ENCODE results near the gene TMEM138. TPM values are rescaled to one million over a fixed set of nuclear protein-coding genes. Genes with fewer than 3 reads are reported as not detected.

TMEM138 gene
- total RNA-seq, 6 experiments from 2014 or later: 49.0 to 63.1 (median 58.0) TPM

DNA sequence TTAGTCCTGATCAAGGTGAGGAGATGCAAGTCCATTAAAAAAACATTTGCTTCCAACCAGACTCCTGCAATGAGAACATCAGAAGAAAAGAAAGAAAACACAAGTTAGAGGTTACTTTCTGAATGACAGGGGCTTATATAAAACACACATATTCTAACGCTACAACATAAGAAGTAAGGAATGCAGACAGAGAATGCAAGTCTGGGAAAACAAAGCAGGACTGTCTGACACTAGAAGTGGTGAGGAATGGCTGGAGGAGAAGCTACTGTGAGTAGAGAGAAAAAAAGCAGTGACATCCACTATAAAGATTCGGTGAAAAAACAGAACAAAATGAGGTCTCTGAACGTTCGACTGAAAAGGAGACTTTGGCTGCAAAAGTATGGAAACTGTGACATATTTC, 42.5 kb downstream of the TMEM138 start:
- Mint-ChIP-seq H3K36me3 (ENCODE audit: low read depth) (peaks cover 28% of the 10 kb centered on the region), H3K27ac (peak overlapping the region; percentile 5; the same call in 1 of the 2 replicates), H3K27me3 (ENCODE audit: insufficient read depth) (no peaks in the 10 kb centered on the region), H3K9me3 (no peaks in the 10 kb centered on the region), H3K4me1 (ENCODE audit: low read depth) (no peaks in the 10 kb centered on the region), H3K4me3 (no peak overlapping the region)
- TF ChIP-seq, protein P1, sequence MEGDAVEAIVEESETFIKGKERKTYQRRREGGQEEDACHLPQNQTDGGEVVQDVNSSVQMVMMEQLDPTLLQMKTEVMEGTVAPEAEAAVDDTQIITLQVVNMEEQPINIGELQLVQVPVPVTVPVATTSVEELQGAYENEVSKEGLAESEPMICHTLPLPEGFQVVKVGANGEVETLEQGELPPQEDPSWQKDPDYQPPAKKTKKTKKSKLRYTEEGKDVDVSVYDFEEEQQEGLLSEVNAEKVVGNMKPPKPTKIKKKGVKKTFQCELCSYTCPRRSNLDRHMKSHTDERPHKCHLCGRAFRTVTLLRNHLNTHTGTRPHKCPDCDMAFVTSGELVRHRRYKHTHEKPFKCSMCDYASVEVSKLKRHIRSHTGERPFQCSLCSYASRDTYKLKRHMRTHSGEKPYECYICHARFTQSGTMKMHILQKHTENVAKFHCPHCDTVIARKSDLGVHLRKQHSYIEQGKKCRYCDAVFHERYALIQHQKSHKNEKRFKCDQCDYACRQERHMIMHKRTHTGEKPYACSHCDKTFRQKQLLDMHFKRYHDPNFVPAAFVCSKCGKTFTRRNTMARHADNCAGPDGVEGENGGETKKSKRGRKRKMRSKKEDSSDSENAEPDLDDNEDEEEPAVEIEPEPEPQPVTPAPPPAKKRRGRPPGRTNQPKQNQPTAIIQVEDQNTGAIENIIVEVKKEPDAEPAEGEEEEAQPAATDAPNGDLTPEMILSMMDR (IDR thresholded peaks at IDR 0.05): no peak
- no peak for DNase-seq

DNA sequence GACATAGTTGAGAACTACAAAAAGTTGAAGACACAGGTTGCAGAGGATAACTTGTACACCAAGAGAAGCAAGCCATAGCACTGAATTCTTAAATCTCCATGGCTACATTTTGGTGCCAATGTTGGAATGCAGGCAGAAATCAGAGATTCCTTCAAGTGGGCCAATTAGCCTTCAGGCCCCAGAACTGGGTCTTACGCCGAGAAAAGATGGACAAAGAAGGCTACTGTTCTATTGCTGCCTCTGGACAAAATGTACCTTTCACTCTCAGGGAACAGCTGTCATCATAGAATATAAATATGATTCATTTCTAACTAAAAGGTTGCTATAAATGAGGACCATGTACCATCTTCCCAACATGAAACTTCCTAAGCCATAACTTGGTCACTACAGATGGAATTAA, 43.9 kb downstream of the TMEM138 start:
- Mint-ChIP-seq H3K4me1 (ENCODE audit: low read depth) (no peaks in the 10 kb centered on the region), H3K9me3 (no peaks in the 10 kb centered on the region), H3K36me3 (ENCODE audit: low read depth) (peaks cover 38% of the 10 kb centered on the region), H3K27ac (no peak overlapping the region), H3K4me3 (no peak overlapping the region), H3K27me3 (ENCODE audit: insufficient read depth) (no peaks in the 10 kb centered on the region)
- no peak for DNase-seq
- TF ChIP-seq, protein P1 (IDR thresholded peaks at IDR 0.05): no peak

DNA sequence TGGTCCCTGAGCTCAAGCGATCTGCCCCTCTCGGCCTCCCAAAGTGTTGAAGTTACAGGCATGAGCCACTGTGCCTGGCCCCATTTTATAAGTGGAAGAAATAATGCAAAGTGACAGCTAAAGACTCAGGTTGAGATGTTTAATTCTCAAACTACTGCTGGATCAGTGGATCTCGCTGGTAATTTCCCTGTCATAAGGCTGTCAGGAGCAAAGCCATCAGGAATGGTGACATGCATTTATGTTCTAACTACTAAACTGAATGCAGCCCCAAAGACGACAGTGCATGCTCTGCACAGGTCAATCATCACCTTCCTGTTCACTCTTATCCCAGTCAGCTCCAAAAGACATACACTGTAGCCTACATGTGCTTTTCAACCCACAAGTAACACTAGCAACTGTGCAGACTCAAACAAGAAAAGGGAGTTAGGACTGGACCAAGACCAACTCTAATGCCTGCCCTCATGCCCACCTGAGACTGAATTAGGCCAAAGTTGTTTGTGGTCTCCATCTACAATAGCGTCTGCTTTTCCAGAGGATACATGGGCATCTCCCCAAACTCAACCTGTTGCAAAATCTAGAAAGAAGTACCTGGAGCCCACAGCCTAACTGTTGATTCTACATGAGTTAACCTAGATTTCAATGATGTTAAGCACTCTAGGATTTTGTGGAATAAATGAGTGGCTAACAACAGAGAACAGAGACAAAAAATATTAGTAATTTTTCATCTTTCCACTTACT, 45.0 kb downstream of the TMEM138 start:
- Mint-ChIP-seq H3K27me3 (ENCODE audit: insufficient read depth) (no peaks in the 10 kb centered on the region), H3K36me3 (ENCODE audit: low read depth) (peaks cover 47% of the 10 kb centered on the region), H3K9me3 (no peaks in the 10 kb centered on the region), H3K4me3 (no peak overlapping the region), H3K4me1 (ENCODE audit: low read depth) (no peaks in the 10 kb centered on the region), H3K27ac (no peak overlapping the region)
- DNase-seq: no peak
- TF ChIP-seq, protein P1 (IDR thresholded peaks at IDR 0.05): no peak

DNA sequence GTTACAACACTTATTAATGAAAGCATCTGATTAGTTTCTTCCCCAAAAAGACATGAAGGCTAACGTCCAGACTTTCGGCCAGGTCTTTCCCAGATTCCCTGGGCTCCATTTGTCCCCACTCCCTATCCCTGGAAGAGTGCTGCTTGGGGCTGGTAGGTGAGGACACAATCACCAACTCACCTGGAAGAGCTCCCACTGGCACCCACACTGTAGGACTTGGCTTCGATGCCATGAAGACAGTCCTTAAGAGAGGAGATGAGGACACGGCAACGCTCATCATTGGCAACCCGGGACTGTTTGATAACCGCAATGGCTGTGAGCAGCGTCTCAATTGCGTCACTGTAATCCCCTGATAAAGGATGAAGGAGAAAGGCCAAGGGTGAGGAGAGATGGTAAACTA, 49.4 kb downstream of the TMEM138 start:
- peaks cover 56% of the 10 kb centered on the region for H3K36me3 Mint-ChIP-seq (ENCODE audit: low read depth)
- H3K27ac Mint-ChIP-seq: no peak overlapping the region

DNA sequence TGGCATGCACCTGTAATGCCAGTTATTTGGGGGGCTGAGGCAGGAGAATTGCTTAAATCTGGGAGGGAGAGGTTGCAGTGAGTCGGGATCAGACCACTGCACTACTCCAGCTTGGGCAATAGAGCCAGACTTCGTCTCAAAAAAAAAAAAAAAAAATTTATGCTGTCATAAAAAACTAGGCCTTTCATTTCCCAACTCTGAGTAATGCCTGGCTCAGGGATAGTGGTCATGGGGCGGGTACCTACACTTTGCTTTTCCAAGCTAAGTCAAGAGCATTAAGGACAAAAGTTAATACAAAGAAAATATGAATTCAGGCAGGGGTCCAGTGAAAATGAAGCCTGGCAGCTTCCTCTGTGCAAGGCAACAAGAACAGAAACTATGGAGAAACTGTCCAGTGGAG, 51.3 kb downstream of the TMEM138 start:
- H3K36me3 Mint-ChIP-seq (ENCODE audit: low read depth): peaks cover 43% of the 10 kb centered on the region

More for the DNA sequence above, 49.4 kb downstream of the TMEM138 start:
- TF ChIP-seq, protein P1 (IDR thresholded peaks at IDR 0.05): no peak
- no peaks in the 10 kb centered on the region for H3K9me3 Mint-ChIP-seq
- H3K4me1 Mint-ChIP-seq (ENCODE audit: low read depth): peaks cover 5% of the 10 kb centered on the region
- no peak for DNase-seq
- no peak overlapping the region for H3K4me3 Mint-ChIP-seq
- no peaks in the 10 kb centered on the region for H3K27me3 Mint-ChIP-seq (ENCODE audit: insufficient read depth)

More for the DNA sequence above, 51.3 kb downstream of the TMEM138 start:
- H3K27me3 Mint-ChIP-seq (ENCODE audit: insufficient read depth): no peaks in the 10 kb centered on the region
- peak; percentile 11 for DNase-seq
- no peak overlapping the region for H3K4me3 Mint-ChIP-seq
- H3K9me3 Mint-ChIP-seq: no peaks in the 10 kb centered on the region
- H3K27ac Mint-ChIP-seq: peak overlapping the region; percentile 27; the same call in 1 of the 2 replicates
- TF ChIP-seq, protein P1 (IDR thresholded peaks at IDR 0.05): no peak
- H3K4me1 Mint-ChIP-seq (ENCODE audit: low read depth): peaks cover 13% of the 10 kb centered on the region
